Panc1 (cell line): Measurements from ENCODE around the gene DAPK2.

Source experiments
- CTCF ChIP-seq: fragments of 450-650 bp; IDR thresholded peaks from 2 replicates; pipeline ENCODE4 v1.5.1; 2017; ENCODE audit warnings: mild to moderate bottlenecking
- POLR2AphosphoS5 ChIP-seq: IDR thresholded peaks from 2 replicates; pipeline ENCODE4 v1.6.1; 2012; ENCODE audit warnings: mild to moderate bottlenecking, low read depth, low read length, moderate library complexity

- TF ChIP-seq CTCF (no peak), POLR2AphosphoS5 (no peak)
Measured at GRCh38 chr15:64058279-64058678, 12.0 kb upstream of the DAPK2 start.
